Endothelial cell of umbilical vein (primary cell): ENCODE results near the gene CNPY1. TPM values are rescaled to one million over a fixed set of nuclear protein-coding genes. Genes with fewer than 3 reads are reported as not detected.

Source experiments
- BruUV-seq: library from RNA; stranded (reverse); fragments of 400-500 nt; replicated peaks from 2 replicates; lab custom pipeline; 2021; lab: Mats Ljungman, UMichigan
- CTCF ChIA-PET: fragments of 300-600, 350-600 bp; sonication (Branson Sonifier 250); formaldehyde crosslinking; loops from one replicate; lab custom pipeline; 2021; ENCODE audit warnings: antibody characterized with exemption, inconsistent platforms; lab: Charles Lee
- POLR2A ChIA-PET: fragments of 300-600, 350-600 bp; sonication (Branson Sonifier 250); formaldehyde crosslinking; loops from one replicate; lab custom pipeline; 2021; ENCODE audit warnings: antibody characterized with exemption, inconsistent platforms; lab: Charles Lee
- DNase-seq: peaks from one replicate; pipeline ENCODE4 v3.0.0-alpha.2; 2011; ENCODE audit warnings: low read depth, low spot score
- FAIRE-seq: peaks from 2 replicates; lab custom pipeline; 2011; peaks lifted over from hg19 to GRCh38; lab: Jason Lieb, UNC
- H2AFZ ChIP-seq: 2 replicates; pipeline ENCODE4 v1.6.0; 2012; ENCODE audit warnings: low read depth, low read length, control low read depth, inconsistent platforms
- H3K27ac ChIP-seq: 2 replicates; pipeline ENCODE4 v1.5.1; 2011; ENCODE audit warnings: low read depth, mild to moderate bottlenecking, control low read depth, low read length, moderate library complexity; ENCODE audit not compliant: insufficient read depth
- H3K27me3 ChIP-seq, 2 experiments: 2 replicates each; pipeline versions ENCODE4 v1.6.0 to v1.6.1; 2011; ENCODE audit warnings: low read length in 2 of 2, mixed read lengths in 1 of 2; ENCODE audit not compliant: control insufficient read depth in 2 of 2, insufficient read depth in 2 of 2
- H3K36me3 ChIP-seq, 2 experiments: 2 replicates in 1 of 2; 3 replicates in 1 of 2; pipeline ENCODE4 v1.5.1; 2011; ENCODE audit warnings: low read length in 2 of 2, mild to moderate bottlenecking in 1 of 2, moderate library complexity in 1 of 2; ENCODE audit not compliant: control insufficient read depth in 2 of 2, insufficient read depth in 2 of 2; ENCODE audit errors: extremely low read depth in 1 of 2
- H3K4me1 ChIP-seq: 3 replicates; pipeline ENCODE4 v1.5.1; 2011; ENCODE audit warnings: mild to moderate bottlenecking, low read length; ENCODE audit not compliant: control insufficient read depth, insufficient read depth; ENCODE audit errors: extremely low read depth
- H3K4me2 ChIP-seq: 2 replicates; pipeline ENCODE4 v1.6.1; 2011; ENCODE audit warnings: low read length, control low read depth, mixed read lengths; ENCODE audit not compliant: insufficient read depth
- H3K4me3 ChIP-seq, 3 experiments: fragments of 200-600 bp in 1 of 3; sonication (generic), shearing (Covaris generic) in 1 of 3; replicated peaks in 1 of 3; 2 replicates each; pipeline ENCODE4 v1.5.1; 2011 to 2016; ENCODE audit warnings: control low read depth in 3 of 3, low read length in 3 of 3, mild to moderate bottlenecking in 2 of 3, inconsistent platforms in 1 of 3, low read depth in 1 of 3, moderate library complexity in 1 of 3; ENCODE audit not compliant: insufficient read depth in 1 of 3
- H3K79me2 ChIP-seq: 2 replicates; pipeline ENCODE4 v1.6.0; 2012; ENCODE audit warnings: low read length, inconsistent platforms; ENCODE audit not compliant: control insufficient read depth, insufficient read depth
- H3K9ac ChIP-seq: replicated peaks from 2 replicates; pipeline ENCODE3; 2011; ENCODE audit warnings: low read length, control low read depth; ENCODE audit not compliant: insufficient read depth; ENCODE audit errors: extremely low read depth
- H3K9me1 ChIP-seq: replicated peaks from 3 replicates; pipeline ENCODE4 v1.6.0; 2011; ENCODE audit warnings: mild to moderate bottlenecking, low read length; ENCODE audit not compliant: control insufficient read depth, insufficient read depth; ENCODE audit errors: extremely low read depth
- H3K9me3 ChIP-seq: replicated peaks from 2 replicates; pipeline ENCODE4 v1.5.1; 2012; ENCODE audit warnings: low read length, inconsistent platforms; ENCODE audit not compliant: control insufficient read depth, insufficient read depth
- H4K20me1 ChIP-seq: replicated peaks from 2 replicates; pipeline ENCODE3; 2011; ENCODE audit warnings: mild to moderate bottlenecking, low read length; ENCODE audit not compliant: control insufficient read depth, insufficient read depth; ENCODE audit errors: extremely low read depth
- EZH2 ChIP-seq: IDR thresholded peaks from 2 replicates; pipeline ENCODE4 v1.6.1; 2012; ENCODE audit warnings: borderline replicate concordance, low read depth, mild to moderate bottlenecking, moderate library complexity, low read length, inconsistent platforms; ENCODE audit not compliant: severe bottlenecking
- FOS ChIP-seq: IDR thresholded peaks from 2 replicates; pipeline ENCODE4 v1.6.1; 2011; ENCODE audit warnings: mild to moderate bottlenecking, low read length, moderate library complexity, borderline replicate concordance; ENCODE audit not compliant: insufficient read depth
- GATA2 ChIP-seq: IDR thresholded peaks from 2 replicates; pipeline ENCODE4 v1.7.0; 2011; ENCODE audit warnings: low read depth, mild to moderate bottlenecking, moderate library complexity, mixed read lengths, low read length; ENCODE audit not compliant: insufficient read length, insufficient read depth
- JUN ChIP-seq: IDR thresholded peaks from 2 replicates; pipeline ENCODE4 v1.6.1; 2011; ENCODE audit warnings: borderline replicate concordance, low read depth; ENCODE audit not compliant: insufficient read length, insufficient read depth
- MAX ChIP-seq: IDR thresholded peaks from 2 replicates; pipeline ENCODE4 v1.6.1; 2011; ENCODE audit not compliant: insufficient read depth, insufficient read length
- MYC ChIP-seq: IDR thresholded peaks from one replicate; pipeline ENCODE4 v1.6.1; 2011; ENCODE audit warnings: mild to moderate bottlenecking, low read depth, low read length
- POLR2A ChIP-seq: IDR thresholded peaks from 2 replicates; pipeline ENCODE4 v1.6.1; 2012; ENCODE audit warnings: low read depth, mild to moderate bottlenecking, control low read depth, low read length
- POLR2AphosphoS5 ChIP-seq: IDR thresholded peaks from 2 replicates; pipeline ENCODE4 v1.6.1; 2012; ENCODE audit warnings: low read depth, mild to moderate bottlenecking, control low read depth, low read length, moderate library complexity; ENCODE audit not compliant: insufficient read depth
- dilution Hi-C: fragments of 300-500 bp; cut with MboI; formaldehyde crosslinking; loops from one replicate; pipeline ENCODE4 v1.15.0; 2019; ENCODE audit warnings: low sequenced_read_pairs; ENCODE audit not compliant: extremely low pct_ligation_motif_present
- intact Hi-C: fragments of 100-400 bp; cut with micrococcal nuclease; formaldehyde crosslinking; loops from one replicate; pipeline ENCODE4 v1.10.0; 2022
- polyA plus RNA-seq, 4 experiments: library from polyadenylated mRNA; depleted of rRNA in 3 of 4; stranded (reverse) in 3 of 4; unstranded in 1 of 4; fragments of >200 nt; gene quantifications; 2 replicates each; pipeline versions ENCODE4 v1.2.1 to v1.2.3, GENCODE V29; 2011 to 2012; ENCODE audit warnings: missing spikeins in 1 of 4
- total RNA-seq: library from RNA; stranded (reverse); gene quantifications from 2 replicates; pipeline ENCODE4 v1.2.3, GENCODE V29; 2021
- TF ChIP-seq, protein P1 (sequence below), 2 donors: IDR thresholded peaks; 1 replicate in 1 of 2; 2 replicates in 1 of 2; pipeline ENCODE4 v1.5.1; 2011; ENCODE audit warnings: low read length in 2 of 2, mild to moderate bottlenecking in 2 of 2, moderate library complexity in 2 of 2, control low read depth in 1 of 2, inconsistent platforms in 1 of 2, low read depth in 1 of 2; ENCODE audit not compliant: insufficient read depth in 1 of 2; ENCODE audit errors: extremely low read depth in 1 of 2

Gene CNPY1
- total and polyA plus RNA-seq, 2 donors (not counting 3 experiments of a cell fraction or from before 2014, with no cell fraction given) = not detected

DNA sequence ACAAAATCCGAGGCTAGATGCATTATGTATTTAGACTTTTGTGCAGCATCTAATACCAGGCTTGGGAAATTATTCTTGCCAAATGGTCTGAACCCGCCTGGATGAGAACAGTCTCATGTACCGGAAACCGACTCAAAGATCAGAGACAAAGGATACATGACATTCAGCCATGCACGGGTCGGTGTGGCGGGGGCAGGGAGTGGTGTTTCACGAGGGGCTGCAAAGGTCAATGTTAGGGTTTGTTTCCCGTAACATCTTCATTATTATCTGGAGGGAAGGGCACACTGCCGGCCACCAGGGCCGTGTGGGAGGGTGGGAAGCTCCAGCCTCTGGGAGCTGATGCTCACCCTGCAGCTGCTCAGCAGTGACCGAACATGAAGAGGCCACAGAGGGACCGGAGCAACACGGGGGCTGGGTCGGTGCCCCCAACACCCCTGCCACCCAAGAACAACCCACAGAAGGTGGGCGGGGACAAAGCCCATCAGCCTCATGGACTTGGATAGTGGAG is 23.1 kb downstream of the CNPY1 start:
- Histone ChIP-seq H3K27ac (no peak overlapping the region), H3K9ac (no peak overlapping the region), H3K4me2 (no peak overlapping the region), H4K20me1 (no peaks in the 10 kb centered on the region), H3K9me3 (no peaks in the 10 kb centered on the region), H3K36me3 (no peaks in the 10 kb centered on the region), H3K4me3 (no peak overlapping the region), H3K4me1 (no peaks in the 10 kb centered on the region), H3K9me1 (no peaks in the 10 kb centered on the region), H3K27me3 (no peaks in the 10 kb centered on the region), H3K79me2 (no peaks in the 10 kb centered on the region), H2AFZ (no peak overlapping the region)
- CTCF ChIA-PET = interaction anchor here (0.9 kb wide), 1 partner anchor 250 kb away, joined by 3 read pairs; no protein-coding TSS in a partner anchor
- intact Hi-C loops (no loop called here), dilution Hi-C loops (no loop called here)
- TF ChIP-seq FOS (no peak), EZH2 (no peak), MAX (no peak), GATA2 (no peak), POLR2A (no peak), JUN (no peak), POLR2AphosphoS5 (no peak), MYC (no peak)
- TF ChIP-seq, protein P1, sequence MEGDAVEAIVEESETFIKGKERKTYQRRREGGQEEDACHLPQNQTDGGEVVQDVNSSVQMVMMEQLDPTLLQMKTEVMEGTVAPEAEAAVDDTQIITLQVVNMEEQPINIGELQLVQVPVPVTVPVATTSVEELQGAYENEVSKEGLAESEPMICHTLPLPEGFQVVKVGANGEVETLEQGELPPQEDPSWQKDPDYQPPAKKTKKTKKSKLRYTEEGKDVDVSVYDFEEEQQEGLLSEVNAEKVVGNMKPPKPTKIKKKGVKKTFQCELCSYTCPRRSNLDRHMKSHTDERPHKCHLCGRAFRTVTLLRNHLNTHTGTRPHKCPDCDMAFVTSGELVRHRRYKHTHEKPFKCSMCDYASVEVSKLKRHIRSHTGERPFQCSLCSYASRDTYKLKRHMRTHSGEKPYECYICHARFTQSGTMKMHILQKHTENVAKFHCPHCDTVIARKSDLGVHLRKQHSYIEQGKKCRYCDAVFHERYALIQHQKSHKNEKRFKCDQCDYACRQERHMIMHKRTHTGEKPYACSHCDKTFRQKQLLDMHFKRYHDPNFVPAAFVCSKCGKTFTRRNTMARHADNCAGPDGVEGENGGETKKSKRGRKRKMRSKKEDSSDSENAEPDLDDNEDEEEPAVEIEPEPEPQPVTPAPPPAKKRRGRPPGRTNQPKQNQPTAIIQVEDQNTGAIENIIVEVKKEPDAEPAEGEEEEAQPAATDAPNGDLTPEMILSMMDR (IDR thresholded peaks at IDR 0.05; ENCODE audit: extremely low read depth in 1 of 2, insufficient read depth in 1 of 2, low read depth in 1 of 2, low read length in 2 of 2) = no peak
- POLR2A ChIA-PET = no interaction called here
- DNase-seq (no peak), FAIRE-seq (no peak)
- BruUV-seq = no TSS peak
